Epithelial cell of esophagus (primary cell): ENCODE measurements around the gene APMAP.
"Not testable (repeated sequence)": the region's sequence is repeated elsewhere in the genome, so short reads cannot be mapped to it uniquely, and the experiment has no call there.

Source experiments
- DNase-seq: peaks from one replicate; pipeline ENCODE4 v3.0.0; 2010; ENCODE audit warnings: low read depth
- H3K4me3 ChIP-seq: 2 replicates; pipeline ENCODE4 v1.5.1; 2011; ENCODE audit warnings: mild to moderate bottlenecking, low read length, control low read depth
- TF ChIP-seq, protein P1 (sequence below): IDR thresholded peaks from 2 replicates; pipeline ENCODE4 v1.5.1; 2011; ENCODE audit warnings: low read depth, mild to moderate bottlenecking, low read length, control low read depth, inconsistent platforms; ENCODE audit not compliant: insufficient read depth; ENCODE audit errors: missing control alignments

APMAP gene

DNA sequence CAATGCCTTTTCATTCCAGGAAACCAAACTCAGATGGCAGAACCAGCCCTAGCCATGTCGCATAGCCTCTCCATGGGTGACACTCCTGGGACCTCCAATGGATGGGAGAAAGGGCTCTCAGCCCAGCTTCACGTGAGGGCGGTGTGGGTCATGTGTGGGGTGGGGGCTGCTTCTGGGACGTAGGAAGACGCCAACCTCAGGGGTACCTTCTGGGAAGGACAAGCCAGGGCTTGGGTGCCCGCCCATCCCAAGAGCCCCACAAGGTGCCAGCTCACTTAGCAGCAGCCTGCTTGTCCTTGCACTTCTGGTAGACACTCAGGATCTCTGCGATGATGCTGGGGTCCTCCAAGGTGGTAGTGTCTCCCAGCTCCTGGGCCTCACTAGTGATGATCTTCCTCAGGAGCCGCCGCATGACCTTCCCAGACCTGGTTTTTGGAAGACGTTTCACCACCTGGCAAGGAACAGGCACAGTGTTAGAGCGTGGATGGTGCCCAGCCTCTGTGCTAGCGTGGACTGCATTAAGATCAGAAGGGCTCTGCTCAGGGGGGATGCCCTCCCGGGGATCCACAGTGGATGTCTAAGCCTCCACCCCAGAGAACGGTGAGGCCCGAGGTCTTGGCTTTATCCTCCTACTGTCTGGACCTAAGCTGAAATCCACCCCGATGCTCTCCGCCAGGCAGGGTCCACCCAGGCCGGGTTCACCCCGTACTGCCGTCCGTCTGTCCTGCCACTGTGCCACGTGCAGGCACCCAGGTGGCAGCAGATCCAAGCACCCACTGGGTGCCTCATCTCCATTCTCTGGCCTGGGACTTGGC is 15.1 kb upstream of the APMAP start:
- TF ChIP-seq, protein P1, sequence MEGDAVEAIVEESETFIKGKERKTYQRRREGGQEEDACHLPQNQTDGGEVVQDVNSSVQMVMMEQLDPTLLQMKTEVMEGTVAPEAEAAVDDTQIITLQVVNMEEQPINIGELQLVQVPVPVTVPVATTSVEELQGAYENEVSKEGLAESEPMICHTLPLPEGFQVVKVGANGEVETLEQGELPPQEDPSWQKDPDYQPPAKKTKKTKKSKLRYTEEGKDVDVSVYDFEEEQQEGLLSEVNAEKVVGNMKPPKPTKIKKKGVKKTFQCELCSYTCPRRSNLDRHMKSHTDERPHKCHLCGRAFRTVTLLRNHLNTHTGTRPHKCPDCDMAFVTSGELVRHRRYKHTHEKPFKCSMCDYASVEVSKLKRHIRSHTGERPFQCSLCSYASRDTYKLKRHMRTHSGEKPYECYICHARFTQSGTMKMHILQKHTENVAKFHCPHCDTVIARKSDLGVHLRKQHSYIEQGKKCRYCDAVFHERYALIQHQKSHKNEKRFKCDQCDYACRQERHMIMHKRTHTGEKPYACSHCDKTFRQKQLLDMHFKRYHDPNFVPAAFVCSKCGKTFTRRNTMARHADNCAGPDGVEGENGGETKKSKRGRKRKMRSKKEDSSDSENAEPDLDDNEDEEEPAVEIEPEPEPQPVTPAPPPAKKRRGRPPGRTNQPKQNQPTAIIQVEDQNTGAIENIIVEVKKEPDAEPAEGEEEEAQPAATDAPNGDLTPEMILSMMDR = no peak
- no peak overlapping the region for H3K4me3 ChIP-seq
- DNase-seq = no peak

DNA sequence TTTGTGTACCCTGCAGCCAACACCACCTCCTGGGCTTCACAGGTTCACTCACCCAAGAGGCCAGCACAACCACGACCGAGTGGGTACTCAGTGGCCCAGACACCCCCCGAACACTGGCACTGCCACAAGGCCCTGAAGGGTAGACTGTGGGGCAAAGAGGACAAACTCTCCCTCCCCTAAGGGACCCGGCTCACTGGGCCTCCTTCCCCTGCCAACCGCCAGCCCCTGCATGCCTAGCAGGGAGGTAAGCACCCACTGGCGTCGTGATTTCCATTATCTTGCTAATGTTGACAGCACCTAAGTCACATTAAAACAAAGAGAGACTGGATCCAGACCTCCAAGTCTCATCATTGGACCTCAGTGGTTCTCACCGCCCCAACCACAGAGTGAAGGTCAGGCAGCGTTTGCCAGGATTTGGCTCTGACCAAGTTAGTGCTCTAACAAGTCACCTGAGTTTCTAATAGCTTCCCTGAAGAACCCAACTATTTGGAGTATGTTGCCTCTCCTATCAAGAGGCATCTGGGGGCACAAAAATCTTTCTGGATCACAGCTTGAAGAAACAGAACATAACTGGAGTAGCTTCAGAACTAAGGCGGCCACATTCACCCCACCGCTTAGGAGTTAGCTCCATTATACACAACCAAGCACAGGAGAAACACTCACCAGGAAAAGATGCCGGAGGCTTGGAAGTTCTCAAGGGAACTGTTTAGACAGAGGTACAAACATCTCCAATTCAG is 14.0 kb upstream of the APMAP start:
- H3K4me3 ChIP-seq = no peak overlapping the region
- TF ChIP-seq, protein P1 = no peak
- no peak for DNase-seq

DNA sequence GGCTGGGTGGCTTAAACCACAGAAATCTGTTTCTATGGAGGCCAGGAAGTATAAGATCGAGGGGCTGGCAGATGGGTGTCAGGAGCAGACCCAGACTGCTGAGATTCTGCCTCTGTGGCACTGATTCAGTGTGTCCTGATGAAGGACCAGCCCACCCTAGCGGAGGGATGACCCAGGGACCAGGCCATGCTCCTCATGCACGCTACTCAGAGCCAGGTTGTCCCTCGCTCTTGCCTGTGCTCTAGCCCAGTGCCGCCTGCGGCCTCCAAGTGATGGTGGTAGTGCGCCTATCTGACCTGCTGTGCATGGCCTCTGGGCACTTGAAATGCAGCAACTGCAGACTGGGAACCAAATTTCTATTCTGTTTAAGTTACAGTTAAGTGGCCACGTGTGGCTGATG is 13.1 kb upstream of the APMAP start:
- no peak overlapping the region for H3K4me3 ChIP-seq
- TF ChIP-seq, protein P1 = no peak
- no peak for DNase-seq

DNA sequence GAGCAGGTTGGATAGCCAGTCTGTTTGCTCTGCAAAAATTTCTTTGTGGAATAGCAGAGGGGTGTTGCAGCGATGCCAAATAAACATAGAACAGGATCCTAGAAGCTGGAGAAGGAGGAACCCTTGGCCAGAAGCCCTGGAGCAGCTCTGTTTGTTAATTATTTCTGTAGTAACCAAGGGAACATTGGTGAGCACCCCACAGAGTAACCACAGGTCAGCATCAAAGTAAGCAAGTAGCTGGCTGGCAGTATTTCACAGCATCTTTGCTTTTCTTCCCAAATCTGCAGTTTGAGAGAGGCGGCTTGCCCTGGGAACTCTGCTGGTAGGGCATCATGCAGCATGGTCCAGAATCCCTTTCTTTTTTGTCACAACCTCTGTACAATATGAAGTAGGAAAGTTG is 12.7 kb upstream of the APMAP start:
- no peak overlapping the region for H3K4me3 ChIP-seq
- no peak for DNase-seq
- TF ChIP-seq, protein P1 = no peak

DNA sequence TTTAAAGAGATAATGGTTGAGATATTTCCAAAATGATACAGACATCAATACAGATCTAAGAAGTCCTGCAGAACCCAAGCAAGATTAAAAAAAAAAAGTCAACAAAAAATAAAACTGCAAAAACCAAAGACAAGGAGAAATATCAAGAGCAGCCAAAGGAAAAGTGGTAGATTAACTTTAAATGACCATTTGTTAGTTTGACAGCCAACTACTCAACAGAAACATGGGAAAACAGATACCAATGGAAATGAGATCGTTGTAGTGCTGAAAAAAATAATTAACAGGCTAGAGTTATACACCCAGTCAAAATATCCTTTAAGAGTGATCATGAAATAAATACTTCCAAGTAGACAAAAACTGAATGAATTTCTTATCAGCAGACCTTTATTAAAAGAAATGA is 10.5 kb upstream of the APMAP start:
- TF ChIP-seq, protein P1 = no peak
- no peak overlapping the region for H3K4me3 ChIP-seq
- no peak for DNase-seq

DNA sequence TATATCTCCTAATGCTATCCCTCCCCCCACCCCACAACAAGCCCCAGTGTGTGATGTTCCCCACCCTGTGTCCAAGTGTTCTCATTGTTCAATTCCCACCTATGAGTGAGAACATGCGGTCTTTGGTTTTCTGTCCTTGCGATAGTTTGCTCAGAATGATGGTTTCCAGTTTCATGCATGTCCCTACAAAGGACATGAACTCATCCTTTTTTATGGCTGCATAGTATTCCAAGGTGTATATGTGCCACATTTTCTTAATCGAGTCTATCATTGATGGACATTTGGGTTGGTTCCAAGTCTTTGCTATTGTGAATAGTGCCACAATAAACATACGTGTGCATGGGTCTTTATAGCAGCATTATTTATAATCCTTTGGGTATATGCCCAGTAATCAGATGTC is 8.8 kb upstream of the APMAP start:
- not testable (repeated sequence) for DNase-seq, H3K4me3 ChIP-seq

DNA sequence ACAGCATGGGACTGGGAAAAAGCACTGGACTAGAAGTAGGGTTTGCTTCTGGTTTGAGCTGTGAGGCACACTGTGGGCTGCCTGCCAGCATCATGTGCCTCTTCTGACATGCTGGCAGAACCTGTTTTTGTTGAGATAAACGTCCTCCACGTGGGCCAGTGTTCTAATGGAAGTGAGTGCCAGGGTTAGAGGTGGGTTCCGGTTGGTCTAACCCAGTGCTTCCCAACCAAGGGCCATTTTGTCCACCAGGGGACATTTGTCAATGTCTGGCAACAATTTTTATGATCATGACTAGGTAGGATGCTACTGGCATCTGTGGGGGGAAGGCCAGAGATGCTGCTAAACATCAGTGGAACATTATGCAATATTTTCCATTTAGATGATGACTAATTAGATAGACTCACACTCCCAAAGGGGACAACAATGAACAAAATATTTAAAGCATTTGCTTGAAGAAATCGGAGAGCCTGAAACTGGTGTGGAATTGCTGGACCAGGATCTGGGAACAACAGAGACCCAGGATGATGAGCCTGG is 7.8 kb upstream of the APMAP start:
- H3K4me3 ChIP-seq = no peak overlapping the region
- DNase-seq = peak; percentile 97
- TF ChIP-seq, protein P1 = no peak
